Measurements from ENCODE around the gene ADGRE2.

DNA sequence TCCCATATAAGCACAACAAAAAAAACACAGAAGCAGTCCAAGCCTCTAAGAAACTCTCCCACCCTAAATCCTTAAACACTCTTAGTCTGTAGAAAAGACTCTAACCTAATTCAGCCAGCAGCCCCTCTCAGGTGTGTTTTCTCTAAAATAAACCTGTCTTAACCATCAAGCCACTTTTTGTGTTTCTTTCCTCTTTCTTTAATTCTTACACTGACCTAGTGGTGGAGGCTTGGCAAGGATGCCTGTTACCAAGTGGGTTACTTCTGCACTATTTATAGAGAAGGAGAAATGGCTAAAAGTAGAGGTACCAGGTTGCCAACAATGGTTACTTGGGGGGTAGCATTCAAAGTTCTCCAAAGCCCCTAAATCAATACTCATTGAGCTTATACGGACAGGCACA lies 44.8 kb downstream of the ADGRE2 start:
- TF ChIP-seq TAF1 (IDR thresholded peaks at IDR 0.05; ENCODE audit: borderline replicate concordance, insufficient read depth, low read length): no peak
- TF ChIP-seq POLR2AphosphoS5 (IDR thresholded peaks at IDR 0.05; ENCODE audit: low read depth, low read length): no peak
- TF ChIP-seq SIN3A (IDR thresholded peaks at IDR 0.05; ENCODE audit: borderline replicate concordance, insufficient read depth, low read length): no peak
- TF ChIP-seq, protein P1, sequence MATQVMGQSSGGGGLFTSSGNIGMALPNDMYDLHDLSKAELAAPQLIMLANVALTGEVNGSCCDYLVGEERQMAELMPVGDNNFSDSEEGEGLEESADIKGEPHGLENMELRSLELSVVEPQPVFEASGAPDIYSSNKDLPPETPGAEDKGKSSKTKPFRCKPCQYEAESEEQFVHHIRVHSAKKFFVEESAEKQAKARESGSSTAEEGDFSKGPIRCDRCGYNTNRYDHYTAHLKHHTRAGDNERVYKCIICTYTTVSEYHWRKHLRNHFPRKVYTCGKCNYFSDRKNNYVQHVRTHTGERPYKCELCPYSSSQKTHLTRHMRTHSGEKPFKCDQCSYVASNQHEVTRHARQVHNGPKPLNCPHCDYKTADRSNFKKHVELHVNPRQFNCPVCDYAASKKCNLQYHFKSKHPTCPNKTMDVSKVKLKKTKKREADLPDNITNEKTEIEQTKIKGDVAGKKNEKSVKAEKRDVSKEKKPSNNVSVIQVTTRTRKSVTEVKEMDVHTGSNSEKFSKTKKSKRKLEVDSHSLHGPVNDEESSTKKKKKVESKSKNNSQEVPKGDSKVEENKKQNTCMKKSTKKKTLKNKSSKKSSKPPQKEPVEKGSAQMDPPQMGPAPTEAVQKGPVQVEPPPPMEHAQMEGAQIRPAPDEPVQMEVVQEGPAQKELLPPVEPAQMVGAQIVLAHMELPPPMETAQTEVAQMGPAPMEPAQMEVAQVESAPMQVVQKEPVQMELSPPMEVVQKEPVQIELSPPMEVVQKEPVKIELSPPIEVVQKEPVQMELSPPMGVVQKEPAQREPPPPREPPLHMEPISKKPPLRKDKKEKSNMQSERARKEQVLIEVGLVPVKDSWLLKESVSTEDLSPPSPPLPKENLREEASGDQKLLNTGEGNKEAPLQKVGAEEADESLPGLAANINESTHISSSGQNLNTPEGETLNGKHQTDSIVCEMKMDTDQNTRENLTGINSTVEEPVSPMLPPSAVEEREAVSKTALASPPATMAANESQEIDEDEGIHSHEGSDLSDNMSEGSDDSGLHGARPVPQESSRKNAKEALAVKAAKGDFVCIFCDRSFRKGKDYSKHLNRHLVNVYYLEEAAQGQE (IDR thresholded peaks at IDR 0.05; ENCODE audit: insufficient read depth in 1 of 2, low read depth in 2 of 2, low read length in 2 of 2): no peak
